GM12878 (cell line): ENCODE measurements around the gene TADA1. TPM values are rescaled to one million over a fixed set of nuclear protein-coding genes. Genes with fewer than 3 reads are reported as not detected.

Experiments used
- ATAC-seq: fragments of 200-7000 bp; cut with Tn5 transposase; 3 replicates; pipeline ENCODE4 v1.9.1; 2020; ENCODE audit warnings: mild to moderate bottlenecking, moderate library complexity
- BruUV-seq: library from RNA; stranded (reverse); fragments of 400-500 nt; replicated peaks from 2 replicates; lab custom pipeline; 2021; lab: Mats Ljungman, UMichigan
- CTCF ChIA-PET: fragments of 300-600 bp; sonication (Branson Sonifier 250); formaldehyde crosslinking; extraction: SDS; loops from one replicate; lab custom pipeline; 2021; ENCODE audit warnings: inconsistent platforms; lab: Yijun Ruan, JAX
- POLR2A ChIA-PET: fragments of 350-600 bp; formaldehyde crosslinking; extraction: SDS; loops from one replicate; lab custom pipeline; 2021; ENCODE audit warnings: inconsistent platforms; lab: Charles Lee
- RAD21 ChIA-PET: fragments of 300-600 bp; sonication (Branson Sonifier 250); formaldehyde crosslinking; loops from one replicate; lab custom pipeline; 2023; ENCODE audit warnings: antibody characterized with exemption; ENCODE audit not compliant: unreplicated experiment; lab: Charles Lee
- SMC1A ChIA-PET: fragments of 300-600 bp; sonication (Branson Sonifier 250); formaldehyde crosslinking; loops from one replicate; lab custom pipeline; 2023; ENCODE audit not compliant: unreplicated experiment, uncharacterized antibody; lab: Charles Lee
- DNase-seq: peaks from one replicate; pipeline ENCODE4 v3.0.0-alpha.2; 2011; ENCODE audit warnings: low read depth, low spot score
- FAIRE-seq: peaks from 3 replicates; lab custom pipeline; 2011; peaks lifted over from hg19 to GRCh38; lab: Jason Lieb, UNC
- H2AFZ ChIP-seq: 2 replicates; pipeline ENCODE4 v1.6.0; 2011; ENCODE audit warnings: low read depth, low read length, control low read depth; ENCODE audit not compliant: control insufficient read depth
- H3K27ac ChIP-seq: 2 replicates; pipeline ENCODE4 v1.5.1; 2011; ENCODE audit warnings: control low read depth; ENCODE audit not compliant: control insufficient read depth, insufficient read depth
- H3K27me3 ChIP-seq, 2 experiments: replicated peaks in 1 of 2; 2 replicates each; pipeline versions ENCODE4 v1.6.0 to v1.6.1; 2011; ENCODE audit warnings: low read length in 1 of 2; ENCODE audit not compliant: control insufficient read depth in 2 of 2, insufficient read depth in 2 of 2
- H3K36me3 ChIP-seq, 2 experiments: 2 replicates each; pipeline ENCODE4 v1.5.1; 2011; ENCODE audit warnings: low read length in 1 of 2; ENCODE audit not compliant: control insufficient read depth in 2 of 2, insufficient read depth in 2 of 2
- H3K4me1 ChIP-seq: 2 replicates; pipeline ENCODE4 v1.6.1; 2011; ENCODE audit warnings: mild to moderate bottlenecking, low read length, moderate library complexity, mixed read lengths; ENCODE audit not compliant: control insufficient read depth, insufficient read depth
- H3K4me2 ChIP-seq: 2 replicates; pipeline ENCODE4 v1.6.0; 2011; ENCODE audit warnings: control low read depth; ENCODE audit not compliant: control insufficient read depth, insufficient read depth
- H3K4me3 ChIP-seq: fragments of 200-600 bp; sonication (generic); 2 replicates; pipeline ENCODE4 v1.5.1; 2016
- H3K79me2 ChIP-seq: 2 replicates; pipeline ENCODE4 v1.6.0; 2011; ENCODE audit warnings: low read length; ENCODE audit not compliant: control insufficient read depth, insufficient read depth
- H3K9ac ChIP-seq: 2 replicates; pipeline ENCODE4 v1.8.0; 2011; ENCODE audit warnings: low read length, control low read depth, mixed read lengths; ENCODE audit not compliant: control insufficient read depth, insufficient read depth
- H3K9me3 ChIP-seq: replicated peaks from 3 replicates; pipeline ENCODE4 v1.5.1; 2011; ENCODE audit warnings: mild to moderate bottlenecking, low read length; ENCODE audit not compliant: control insufficient read depth, insufficient read depth
- H4K20me1 ChIP-seq: 2 replicates; pipeline ENCODE4 v1.6.0; 2011; ENCODE audit not compliant: control insufficient read depth, insufficient read depth
- BACH1 ChIP-seq: fragments of 450-650 bp; IDR thresholded peaks from 2 replicates; pipeline ENCODE4 v1.6.1; 2017; ENCODE audit warnings: mild to moderate bottlenecking, borderline replicate concordance
- CREB1 ChIP-seq: IDR thresholded peaks from 2 replicates; pipeline ENCODE4 v1.6.1; 2012; ENCODE audit warnings: low read depth, mild to moderate bottlenecking, inconsistent platforms
- GABPA ChIP-seq: IDR thresholded peaks from 2 replicates; pipeline ENCODE4 v1.6.1; 2014; ENCODE audit warnings: antibody characterized with exemption, low read depth, mild to moderate bottlenecking, inconsistent platforms
- KLF5 ChIP-seq: fragments of 450-650 bp; IDR thresholded peaks from 2 replicates; pipeline ENCODE4 v1.6.1; 2014; ENCODE audit warnings: mild to moderate bottlenecking; ENCODE audit not compliant: partially characterized antibody
- MEF2B ChIP-seq: fragments of 450-650 bp; IDR thresholded peaks from 2 replicates; pipeline ENCODE4 v1.6.1; 2018; ENCODE audit warnings: mild to moderate bottlenecking, moderate library complexity; ENCODE audit not compliant: partially characterized antibody, poor library complexity, severe bottlenecking
- MYC ChIP-seq: IDR thresholded peaks from 2 replicates; pipeline ENCODE4 v1.6.1; 2011; ENCODE audit warnings: mild to moderate bottlenecking, low read length, moderate library complexity, inconsistent platforms; ENCODE audit not compliant: insufficient read depth, insufficient replicate concordance, insufficient read length, severe bottlenecking
- NFIC ChIP-seq: IDR thresholded peaks from 2 replicates; pipeline ENCODE4 v1.6.1; 2012; ENCODE audit warnings: low read depth, mild to moderate bottlenecking, inconsistent platforms, low read length, moderate library complexity
- NR2C1 ChIP-seq: fragments of 450-650 bp; IDR thresholded peaks from 2 replicates; pipeline ENCODE4 v1.6.1; 2017; ENCODE audit warnings: antibody characterized with exemption, mild to moderate bottlenecking, moderate library complexity
- NR2C2 ChIP-seq: IDR thresholded peaks from 2 replicates; pipeline ENCODE4 v1.6.1; 2011; ENCODE audit warnings: borderline replicate concordance, low read depth; ENCODE audit not compliant: control insufficient read depth, insufficient read length
- RAD51 ChIP-seq: fragments of 450-650 bp; IDR thresholded peaks from 2 replicates; pipeline ENCODE4 v1.6.1; 2016; ENCODE audit warnings: moderate library complexity, mild to moderate bottlenecking, inconsistent platforms
- RB1 ChIP-seq: fragments of 450-650 bp; formaldehyde crosslinking; IDR thresholded peaks from 2 replicates; pipeline ENCODE4 v1.6.1; 2017; ENCODE audit warnings: mild to moderate bottlenecking, borderline replicate concordance
- RBBP5 ChIP-seq: fragments of 200-600 bp; sonication (generic); conservative IDR thresholded peaks from 2 replicates; pipeline ENCODE4 v1.6.1; 2016
- SMAD5 ChIP-seq: IDR thresholded peaks from 2 replicates; pipeline ENCODE4 v1.6.1; 2016; ENCODE audit warnings: antibody characterized with exemption, low read depth
- SRF ChIP-seq, 2 experiments: IDR thresholded peaks; 2 replicates each; pipeline ENCODE4 v1.6.1; 2011; ENCODE audit warnings: low read depth in 2 of 2, low read length in 2 of 2, mild to moderate bottlenecking in 1 of 2, moderate library complexity in 1 of 2
- TAF1 ChIP-seq: IDR thresholded peaks from 2 replicates; pipeline ENCODE4 v1.6.1; 2011; ENCODE audit warnings: mild to moderate bottlenecking, low read depth, low read length, borderline replicate concordance
- ZNF384 ChIP-seq: IDR thresholded peaks from 2 replicates; pipeline ENCODE4 v1.6.1; 2012; ENCODE audit warnings: low read depth, mild to moderate bottlenecking, low read length, improper control_type of control experiment, borderline replicate concordance
- WGBS: methylation state at CpG from one replicate; pipeline ENCODE4 v1.1.6; 2016; ENCODE audit warnings: low lambda C conversion rate; ENCODE audit not compliant: insufficient replicate concordance, insufficient coverage; ENCODE audit errors: missing lambda C conversion rate; 5-methylcytosine and 5-hydroxymethylcytosine counted together
- in situ Hi-C: fragments of 300-500 bp; cut with MboI; formaldehyde crosslinking; loops from 9 replicates; pipeline ENCODE4 v1.14.3; 2018; ENCODE audit warnings: mixed read lengths
- intact Hi-C: fragments of 100-400 bp; cut with micrococcal nuclease; formaldehyde crosslinking; loops from one replicate; pipeline ENCODE4 v1.14.2; 2022; ENCODE audit not compliant: unreplicated experiment
- polyA plus RNA-seq, 11 experiments: library from polyadenylated mRNA; depleted of rRNA in 4 of 11; unstranded in 6 of 11; stranded (reverse) in 5 of 11; fragments of >200 nt; fragmentation: Nextera tagmentation in 4 of 11; fragmentation: Illumina TruSeq in 1 of 11; extraction: Ambion mirVana in 4 of 11; extraction: Trizol in 1 of 11; gene quantifications; 1 replicate in 1 of 11; 2 replicates in 10 of 11; pipeline versions ENCODE4 v1.2.1 to v1.2.3, GENCODE V29; 2011 to 2016; ENCODE audit warnings: inconsistent platforms in 2 of 11, missing spikeins in 2 of 11, low read depth in 1 of 11
- total RNA-seq, 4 experiments: library from RNA; depleted of rRNA in 3 of 4; stranded (reverse); fragments of >200 nt in 3 of 4; fragmentation: Illumina TruSeq in 1 of 4; extraction: Trizol in 1 of 4; gene quantifications; 2 replicates each; pipeline versions ENCODE4 v1.2.1 to v1.2.3, GENCODE V29; 2013 to 2021
- TF ChIP-seq, protein P1 (sequence below): fragments of 450-650 bp; IDR thresholded peaks from 2 replicates; pipeline ENCODE4 v1.6.1; 2017; ENCODE audit warnings: mild to moderate bottlenecking, low read depth, inconsistent platforms; ENCODE audit not compliant: poor library complexity, severe bottlenecking
- TF ChIP-seq, protein P2 (sequence below): IDR thresholded peaks from 2 replicates; pipeline ENCODE4 v1.6.1; 2011; ENCODE audit warnings: mild to moderate bottlenecking, low read depth, low read length, moderate library complexity; ENCODE audit not compliant: insufficient replicate concordance

Gene TADA1
- total and polyA plus RNA-seq, 10 of the 15 experiments (the other 5 are each of a cell fraction or from before 2014, with no cell fraction given): 15.2 to 38.6 (median 26.5) TPM

DNA sequence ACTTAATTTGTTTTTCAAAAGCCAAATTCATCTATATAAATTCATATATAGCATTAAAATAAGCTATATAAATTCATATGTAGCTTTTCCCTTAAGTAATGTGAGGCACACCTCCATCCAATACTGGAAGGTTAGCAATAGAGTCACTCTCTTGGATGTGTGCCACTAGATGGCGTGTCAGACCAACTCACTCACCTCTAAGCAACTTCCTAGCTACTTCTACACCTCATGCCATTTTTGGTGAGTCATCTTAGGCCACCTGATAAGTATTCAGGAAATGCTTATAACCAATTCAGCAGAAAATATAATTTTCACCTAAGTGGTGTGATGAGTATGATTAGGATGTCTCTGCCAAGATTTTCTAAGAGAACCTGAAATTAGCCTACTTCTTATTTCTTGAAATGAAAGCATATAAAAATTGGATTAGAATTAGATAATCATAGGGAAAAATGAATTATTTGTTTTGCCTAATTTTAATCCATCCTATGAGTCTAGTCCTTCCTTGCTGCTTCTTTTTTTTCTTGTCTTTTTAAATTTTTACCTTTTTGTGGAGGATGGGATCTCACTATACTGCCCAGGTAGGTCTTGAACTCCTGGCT lies 34.4 kb upstream of the TADA1 start (continued):
- TF ChIP-seq, protein P1, sequence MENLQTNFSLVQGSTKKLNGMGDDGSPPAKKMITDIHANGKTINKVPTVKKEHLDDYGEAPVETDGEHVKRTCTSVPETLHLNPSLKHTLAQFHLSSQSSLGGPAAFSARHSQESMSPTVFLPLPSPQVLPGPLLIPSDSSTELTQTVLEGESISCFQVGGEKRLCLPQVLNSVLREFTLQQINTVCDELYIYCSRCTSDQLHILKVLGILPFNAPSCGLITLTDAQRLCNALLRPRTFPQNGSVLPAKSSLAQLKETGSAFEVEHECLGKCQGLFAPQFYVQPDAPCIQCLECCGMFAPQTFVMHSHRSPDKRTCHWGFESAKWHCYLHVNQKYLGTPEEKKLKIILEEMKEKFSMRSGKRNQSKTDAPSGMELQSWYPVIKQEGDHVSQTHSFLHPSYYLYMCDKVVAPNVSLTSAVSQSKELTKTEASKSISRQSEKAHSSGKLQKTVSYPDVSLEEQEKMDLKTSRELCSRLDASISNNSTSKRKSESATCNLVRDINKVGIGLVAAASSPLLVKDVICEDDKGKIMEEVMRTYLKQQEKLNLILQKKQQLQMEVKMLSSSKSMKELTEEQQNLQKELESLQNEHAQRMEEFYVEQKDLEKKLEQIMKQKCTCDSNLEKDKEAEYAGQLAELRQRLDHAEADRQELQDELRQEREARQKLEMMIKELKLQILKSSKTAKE: no peak
- TF ChIP-seq ZNF384 (no peak), GABPA (no peak), RAD51 (peak; percentile 51; the same call in 1 of the 2 replicates), KLF5 (no peak), BACH1 (peak; percentile 67; the same call in 1 of the 2 replicates), SRF (IDR thresholded peaks at IDR 0.05; ENCODE audit: low read depth in 2 of 2, low read length in 2 of 2) (0 out of 4 replicates have a peak, but pooled peaks of 1 of the 2 experiments have one; percentile 24), NFIC (no peak)
- TF ChIP-seq, all 136 proteins: peak for 10

DNA sequence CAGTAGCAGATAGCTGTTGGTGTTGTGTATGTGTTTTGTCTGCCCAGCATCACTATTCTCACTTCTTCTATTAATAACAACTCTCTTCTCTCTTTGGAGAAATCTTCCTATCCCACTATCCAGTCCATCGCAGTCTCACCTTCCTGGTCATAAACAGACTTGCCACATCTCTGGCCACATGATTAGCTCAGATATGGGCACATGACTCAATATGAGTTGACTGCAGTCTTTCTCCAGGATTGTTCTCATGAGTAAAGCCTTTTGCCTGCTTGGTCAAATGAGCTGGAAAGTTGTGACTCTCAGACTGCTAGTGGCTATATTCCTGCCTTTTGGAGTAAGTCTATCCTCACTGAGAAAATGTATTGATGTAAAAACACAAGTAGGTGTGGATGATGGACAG lies 32.9 kb upstream of the TADA1 start:
- Histone ChIP-seq H3K4me3 (no peak overlapping the region), H2AFZ (no peak overlapping the region), H3K4me2 (no peak overlapping the region), H3K27me3 (no peaks in the 10 kb centered on the region), H4K20me1 (no peaks in the 10 kb centered on the region), H3K36me3 (no peaks in the 10 kb centered on the region)
- CTCF ChIA-PET: interaction anchor here (0.6 to 17.1 kb wide), 20 partner anchors 8 to 647 kb away, joined by 3 to 734 read pairs (median 7); partner anchors contain the start of gene POU2F1
- POLR2A ChIA-PET: interaction anchor here (1.8 kb wide), 1 partner anchor 150 kb away, joined by 9 read pairs; no protein-coding TSS in a partner anchor
- no TSS peak for BruUV-seq
- intact Hi-C loops (no loop called here), in situ Hi-C loops (no loop called here)
- ATAC-seq (no peak), DNase-seq (no peak)
- RAD21 ChIA-PET: interaction anchor here (0.7 to 10.5 kb wide), 7 partner anchors 25 to 156 kb away, joined by 3 to 305 read pairs (median 5); no protein-coding TSS in a partner anchor
- TF ChIP-seq SMAD5 (no peak), RAD51 (no peak), NR2C1 (no peak), CREB1 (no peak), RBBP5 (no peak), MEF2B (no peak), RB1 (no peak), NR2C2 (no peak), MYC (no peak), TAF1 (no peak)
- TF ChIP-seq, protein P2, sequence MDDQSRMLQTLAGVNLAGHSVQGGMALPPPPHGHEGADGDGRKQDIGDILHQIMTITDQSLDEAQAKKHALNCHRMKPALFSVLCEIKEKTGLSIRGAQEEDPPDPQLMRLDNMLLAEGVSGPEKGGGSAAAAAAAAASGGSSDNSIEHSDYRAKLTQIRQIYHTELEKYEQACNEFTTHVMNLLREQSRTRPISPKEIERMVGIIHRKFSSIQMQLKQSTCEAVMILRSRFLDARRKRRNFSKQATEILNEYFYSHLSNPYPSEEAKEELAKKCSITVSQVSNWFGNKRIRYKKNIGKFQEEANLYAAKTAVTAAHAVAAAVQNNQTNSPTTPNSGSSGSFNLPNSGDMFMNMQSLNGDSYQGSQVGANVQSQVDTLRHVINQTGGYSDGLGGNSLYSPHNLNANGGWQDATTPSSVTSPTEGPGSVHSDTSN: no peak
- TF ChIP-seq, all 136 proteins: peak for 0
- H3K9ac ChIP-seq: no peak overlapping the region
- peaks cover 2% of the 10 kb centered on the region; the same call in 1 of the 3 replicates for H3K9me3 ChIP-seq
- SMC1A ChIA-PET: interaction anchor here (0.9 to 19.2 kb wide), 7 partner anchors 9 to 200 kb away, joined by 3 to 384 read pairs (median 3); no protein-coding TSS in a partner anchor
- FAIRE-seq: no peak
- 100% methylated on average over 1 of the region's 1 CpG for WGBS
- H3K4me1 ChIP-seq: peaks cover 5% of the 10 kb centered on the region; the same call in 1 of the 2 replicates
- no peak overlapping the region for H3K27ac ChIP-seq
- H3K79me2 ChIP-seq: no peaks in the 10 kb centered on the region
